ENCODE measurements around the gene COL6A1. TPM values are rescaled to one million over a fixed set of nuclear protein-coding genes. Genes with fewer than 3 reads are reported as not detected.

COL6A1 gene
- total RNA-seq, 1 experiment from 2014 or later = 87.5 TPM

DNA sequence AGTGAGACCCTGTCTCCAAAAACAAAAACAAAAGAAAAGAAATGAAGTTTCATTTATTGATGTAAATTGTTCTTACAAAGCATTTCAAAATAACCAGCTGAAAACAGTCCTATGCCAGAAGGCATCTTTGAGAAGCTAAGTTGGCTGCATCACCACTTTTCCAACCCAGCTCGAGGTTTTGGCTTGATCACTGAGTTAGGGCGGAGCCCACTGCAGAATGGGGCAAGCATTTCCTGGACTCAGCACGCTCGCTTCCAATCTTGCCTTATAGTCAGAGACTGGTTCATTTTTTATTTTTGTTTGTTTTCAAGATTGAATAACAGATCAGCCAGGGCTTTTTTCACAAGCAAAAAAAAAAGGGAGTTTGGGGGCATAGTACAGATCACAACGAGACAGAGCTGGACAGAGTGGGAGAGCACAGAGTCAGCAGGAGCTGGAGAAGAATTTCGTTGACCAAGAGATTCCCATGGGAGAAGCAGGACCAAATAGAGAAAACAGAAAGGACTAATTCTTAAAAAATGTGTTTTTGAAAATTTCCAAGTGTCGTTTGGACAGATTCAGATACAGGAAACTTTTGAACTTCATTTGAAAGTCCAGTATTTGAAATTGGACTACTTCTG lies 23.5 kb upstream of the COL6A1 start (continued):
- TF ChIP-seq, protein P1, sequence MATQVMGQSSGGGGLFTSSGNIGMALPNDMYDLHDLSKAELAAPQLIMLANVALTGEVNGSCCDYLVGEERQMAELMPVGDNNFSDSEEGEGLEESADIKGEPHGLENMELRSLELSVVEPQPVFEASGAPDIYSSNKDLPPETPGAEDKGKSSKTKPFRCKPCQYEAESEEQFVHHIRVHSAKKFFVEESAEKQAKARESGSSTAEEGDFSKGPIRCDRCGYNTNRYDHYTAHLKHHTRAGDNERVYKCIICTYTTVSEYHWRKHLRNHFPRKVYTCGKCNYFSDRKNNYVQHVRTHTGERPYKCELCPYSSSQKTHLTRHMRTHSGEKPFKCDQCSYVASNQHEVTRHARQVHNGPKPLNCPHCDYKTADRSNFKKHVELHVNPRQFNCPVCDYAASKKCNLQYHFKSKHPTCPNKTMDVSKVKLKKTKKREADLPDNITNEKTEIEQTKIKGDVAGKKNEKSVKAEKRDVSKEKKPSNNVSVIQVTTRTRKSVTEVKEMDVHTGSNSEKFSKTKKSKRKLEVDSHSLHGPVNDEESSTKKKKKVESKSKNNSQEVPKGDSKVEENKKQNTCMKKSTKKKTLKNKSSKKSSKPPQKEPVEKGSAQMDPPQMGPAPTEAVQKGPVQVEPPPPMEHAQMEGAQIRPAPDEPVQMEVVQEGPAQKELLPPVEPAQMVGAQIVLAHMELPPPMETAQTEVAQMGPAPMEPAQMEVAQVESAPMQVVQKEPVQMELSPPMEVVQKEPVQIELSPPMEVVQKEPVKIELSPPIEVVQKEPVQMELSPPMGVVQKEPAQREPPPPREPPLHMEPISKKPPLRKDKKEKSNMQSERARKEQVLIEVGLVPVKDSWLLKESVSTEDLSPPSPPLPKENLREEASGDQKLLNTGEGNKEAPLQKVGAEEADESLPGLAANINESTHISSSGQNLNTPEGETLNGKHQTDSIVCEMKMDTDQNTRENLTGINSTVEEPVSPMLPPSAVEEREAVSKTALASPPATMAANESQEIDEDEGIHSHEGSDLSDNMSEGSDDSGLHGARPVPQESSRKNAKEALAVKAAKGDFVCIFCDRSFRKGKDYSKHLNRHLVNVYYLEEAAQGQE (IDR thresholded peaks at IDR 0.05; ENCODE audit: low read depth) = no peak
- TF ChIP-seq TCF7L2 (IDR thresholded peaks at IDR 0.05; ENCODE audit: borderline replicate concordance, extremely low read depth, insufficient read depth, insufficient read length) = no peak

DNA sequence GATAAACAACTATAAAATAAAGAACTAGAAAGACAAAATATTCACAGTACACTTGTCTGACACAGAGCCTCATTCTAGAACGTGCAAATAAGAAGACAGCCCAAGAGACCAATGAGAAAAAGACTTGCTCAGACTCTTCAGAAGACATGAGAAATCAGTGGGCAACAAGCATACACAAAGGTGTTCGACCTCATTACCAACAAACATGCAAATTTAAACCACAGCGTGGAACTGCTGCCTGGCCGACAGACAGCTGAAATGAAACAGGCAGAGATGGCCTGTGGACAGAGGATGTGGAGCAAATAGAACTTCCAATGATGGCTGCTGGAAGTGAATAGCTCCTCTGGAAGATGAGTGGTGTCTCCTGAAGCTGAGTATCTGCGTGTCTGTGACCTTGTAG lies 22.4 kb upstream of the COL6A1 start:
- Histone ChIP-seq H3K4me1 (ENCODE audit: control insufficient read depth in 1 of 2, insufficient read depth in 2 of 2, low read length in 2 of 2) (no peaks in the 10 kb centered on the region), H3K27ac (ENCODE audit: low read depth, low read length) (no peak overlapping the region), H3K36me3 (ENCODE audit: control insufficient read depth in 1 of 2, insufficient read depth in 2 of 2, low read length in 2 of 2) (no peaks in the 10 kb centered on the region), H2AFZ (ENCODE audit: low read depth, low read length, poor library complexity, severe bottlenecking) (no peak overlapping the region), H3K9ac (ENCODE audit: low read length) (no peak overlapping the region), H3K4me3 (replicated peaks in 1 of 2; ENCODE audit: low read depth in 1 of 2, low read length in 2 of 2) (no peak overlapping the region), H3K9me3 (ENCODE audit: control insufficient read depth in 1 of 2, insufficient read depth in 1 of 2, low read depth in 1 of 2, low read length in 2 of 2) (no peaks in the 10 kb centered on the region), H3K27me3 (ENCODE audit: insufficient read depth, low read length) (no peaks in the 10 kb centered on the region), H3K9me2 (ENCODE audit: insufficient read depth) (no peaks in the 10 kb centered on the region), H3K4me2 (ENCODE audit: low read length) (no peak overlapping the region), H4K20me1 (ENCODE audit: insufficient read depth) (no peaks in the 10 kb centered on the region), H3K79me2 (ENCODE audit: insufficient read depth, low read length) (no peaks in the 10 kb centered on the region)
- TF ChIP-seq TCF7L2 (IDR thresholded peaks at IDR 0.05; ENCODE audit: borderline replicate concordance, extremely low read depth, insufficient read depth, insufficient read length) (no peak), ZFX (IDR thresholded peaks at IDR 0.05) (no peak), CEBPB (IDR thresholded peaks at IDR 0.05; ENCODE audit: low read depth) (no peak), POLR2AphosphoS5 (IDR thresholded peaks at IDR 0.05; ENCODE audit: low read depth, low read length) (no peak)
- ChIA-PET POLR2A (no interaction called here), CTCF (no interaction called here), RAD21 (ENCODE audit: low non-redundant PET in 1 of 2, low total read pairs in 2 of 2, uncharacterized antibody in 2 of 2, unreplicated experiment in 2 of 2) (no interaction called here)
- ATAC-seq (no peak), DNase-seq (ENCODE audit: low read depth, low spot score) (no peak)
- intact Hi-C loops (cut with micrococcal nuclease) = no loop called here
- no TSS peak for BruUV-seq (replicated peaks)
